Adrenal gland (tissue), 5 donors: Measurements from ENCODE around the gene LRRC28.

Source experiments
- CTCF ChIP-seq, 6 experiments: fragments of 450-650 bp in 4 of 6; fragments of 200-600 bp in 2 of 6; sonication (generic) in 1 of 6; IDR thresholded peaks; 1 replicate in 5 of 6; 2 replicates in 1 of 6; pipeline versions ENCODE4 v1.5.1 to v1.8.0; 2016 to 2021; ENCODE audit warnings: antibody characterized with exemption in 6 of 6, mild to moderate bottlenecking in 2 of 6, moderate library complexity in 1 of 6
- POLR2A ChIP-seq, 2 donors: fragments of 450-650 bp; IDR thresholded peaks; one replicate each; pipeline ENCODE4 v1.6.1; 2017; ENCODE audit warnings: antibody characterized with exemption in 2 of 2, mild to moderate bottlenecking in 2 of 2, moderate library complexity in 1 of 2
- donor health status: DM: no; HTN: no; CAD: no.

DNA sequence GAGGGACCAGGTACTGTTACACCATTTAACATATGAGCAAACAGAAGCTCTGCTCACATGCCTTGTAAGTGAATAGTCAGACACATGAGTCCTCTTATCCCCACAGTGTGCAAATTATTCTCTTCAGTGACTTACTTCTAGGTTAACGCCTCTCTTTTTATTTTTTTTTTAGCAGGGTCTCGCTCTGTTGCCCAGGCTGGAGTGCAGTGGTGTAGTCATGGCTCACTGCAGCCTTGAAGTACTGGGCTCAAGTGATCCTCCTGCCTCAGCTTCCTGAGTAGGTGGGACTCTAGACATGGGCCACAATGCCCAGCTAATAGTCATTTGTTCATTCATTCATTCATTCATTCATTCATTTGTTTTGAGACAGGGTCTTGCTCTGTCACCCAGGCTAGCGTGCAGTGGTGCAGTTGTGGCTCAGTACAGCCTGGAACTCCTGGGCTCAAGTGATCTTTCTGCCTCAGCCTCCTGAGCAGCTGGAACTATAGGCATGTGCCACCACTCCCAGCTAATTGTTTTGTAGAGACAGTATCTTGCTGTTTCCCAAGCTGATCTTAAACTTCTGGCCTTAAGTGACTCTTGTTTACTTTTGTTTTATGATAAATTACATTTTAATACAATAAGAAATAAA, 94.7 kb downstream of the LRRC28 start:
- no peak for TF ChIP-seq CTCF (IDR thresholded peaks at IDR 0.05)
- TF ChIP-seq POLR2A (IDR thresholded peaks at IDR 0.05): no peak
